SK-N-SH (cell line): ENCODE results near the gene ACVR1B. TPM values are rescaled to one million over a fixed set of nuclear protein-coding genes. Genes with fewer than 3 reads are reported as not detected.

Experiments used
- CTCF ChIA-PET: fragments of 300-600, 350-600 bp; formaldehyde crosslinking; extraction: SDS; loops from one replicate; lab custom pipeline; 2021; lab: Yijun Ruan, JAX
- POLR2A ChIA-PET: fragments of 350-600 bp; sonication (Branson Sonifier 250); formaldehyde crosslinking; extraction: SDS; loops from one replicate; lab custom pipeline; 2020; ENCODE audit warnings: antibody characterized with exemption, inconsistent platforms; lab: Yijun Ruan, JAX
- DNase-seq: peaks from one replicate; pipeline ENCODE4 v3.0.0; 2012
- H2AFZ ChIP-seq: fragments of 200-600 bp; sonication (generic); 2 replicates; pipeline ENCODE4 v1.8.1; 2016; ENCODE audit warnings: antibody characterized with exemption, mild to moderate bottlenecking, low read depth
- H3F3A ChIP-seq: fragments of 200-600 bp; sonication (generic); replicated peaks from 2 replicates; pipeline ENCODE3; 2016; ENCODE audit warnings: antibody characterized with exemption, mild to moderate bottlenecking; ENCODE audit not compliant: insufficient read depth
- H3K27ac ChIP-seq, 2 experiments: fragments of 200-500 bp in 1 of 2; fragments of 200-600 bp in 1 of 2; sonication (Bioruptor generic) in 1 of 2; sonication (generic), shearing (Covaris generic) in 1 of 2; 2 replicates each; pipeline versions ENCODE4 v1.5.1 to v1.6.1; 2014 to 2016; ENCODE audit warnings: low read depth in 2 of 2, inconsistent platforms in 1 of 2, low read length in 1 of 2, mild to moderate bottlenecking in 1 of 2, mixed read lengths in 1 of 2
- H3K27me3 ChIP-seq: fragments of 200-600 bp; sonication (generic), shearing (Covaris generic); 2 replicates; pipeline ENCODE4 v1.6.1; 2016; ENCODE audit warnings: mixed run types; ENCODE audit not compliant: insufficient read depth
- H3K36me3 ChIP-seq, 2 experiments: fragments of 200-500 bp in 1 of 2; fragments of 200-600 bp in 1 of 2; sonication (Bioruptor generic) in 1 of 2; sonication (generic) in 1 of 2; replicated peaks in 1 of 2; 2 replicates each; pipeline versions ENCODE3 to v1.5.1; 2014 to 2016; ENCODE audit warnings: low read length in 1 of 2, mild to moderate bottlenecking in 1 of 2; ENCODE audit not compliant: insufficient read depth in 2 of 2, control insufficient read depth in 1 of 2
- H3K4me1 ChIP-seq, 2 experiments: fragments of 200-500 bp in 1 of 2; fragments of 200-600 bp in 1 of 2; sonication (Bioruptor generic) in 1 of 2; sonication (generic), shearing (Covaris generic) in 1 of 2; 2 replicates each; pipeline versions ENCODE4 v1.5.1 to v1.6.1; 2014 to 2016; ENCODE audit warnings: low read depth in 1 of 2, low read length in 1 of 2, mixed run types in 1 of 2; ENCODE audit not compliant: insufficient read depth in 2 of 2, control insufficient read depth in 1 of 2
- H3K4me2 ChIP-seq: fragments of 200-600 bp; sonication (generic), shearing (Covaris generic); 2 replicates; pipeline ENCODE4 v1.6.1; 2017; ENCODE audit warnings: mixed run types
- H3K4me3 ChIP-seq, 2 experiments: fragments of 200-500 bp in 1 of 2; fragments of 200-600 bp in 1 of 2; sonication (Bioruptor generic) in 1 of 2; sonication (generic), shearing (Covaris generic) in 1 of 2; 2 replicates each; pipeline versions ENCODE4 v1.5.1 to v1.8.1; 2014 to 2016; ENCODE audit warnings: low read depth in 2 of 2, inconsistent platforms in 1 of 2, low read length in 1 of 2, mild to moderate bottlenecking in 1 of 2, mixed read lengths in 1 of 2, moderate library complexity in 1 of 2
- H3K79me2 ChIP-seq: fragments of 200-600 bp; sonication (generic); 2 replicates; pipeline ENCODE4 v1.8.1; 2017; ENCODE audit warnings: mild to moderate bottlenecking; ENCODE audit not compliant: insufficient read depth
- H3K9ac ChIP-seq: fragments of 200-600 bp; sonication (generic); 2 replicates; pipeline ENCODE4 v1.6.1; 2017; ENCODE audit warnings: mixed run types
- H3K9me2 ChIP-seq: fragments of 200-600 bp; sonication (generic); 2 replicates; pipeline ENCODE4 v1.6.1; 2017; ENCODE audit warnings: mixed run types
- H3K9me3 ChIP-seq: fragments of 200-600 bp; sonication (generic); 2 replicates; pipeline ENCODE4 v1.6.1; 2017; ENCODE audit warnings: mixed run types, mild to moderate bottlenecking, moderate library complexity
- H4K20me1 ChIP-seq: fragments of 200-600 bp; sonication (generic); 2 replicates; pipeline ENCODE4 v1.6.1; 2017; ENCODE audit warnings: mild to moderate bottlenecking, mixed run types; ENCODE audit not compliant: insufficient read depth
- CTCF ChIP-seq: fragments of 200-600 bp; sonication (generic); IDR thresholded peaks from 2 replicates; pipeline ENCODE4 v1.6.1; 2017; ENCODE audit warnings: antibody characterized with exemption, mild to moderate bottlenecking, moderate library complexity
- ELF1 ChIP-seq: IDR thresholded peaks from 2 replicates; pipeline ENCODE4 v1.4.0; 2012
- EP300 ChIP-seq, 2 experiments: IDR thresholded peaks; 2 replicates each; pipeline versions ENCODE4 v1.4.0 to v1.6.1; 2012; ENCODE audit warnings: borderline replicate concordance in 1 of 2, low read depth in 1 of 2, low read length in 1 of 2
- GABPA ChIP-seq: IDR thresholded peaks from 2 replicates; pipeline ENCODE4 v1.4.0; 2012; ENCODE audit warnings: low read depth, mild to moderate bottlenecking
- GATA2 ChIP-seq: sonication (generic); formaldehyde crosslinking; IDR thresholded peaks from 2 replicates; pipeline ENCODE4 v1.5.0; 2020; ENCODE audit warnings: mild to moderate bottlenecking, missing genetic modification reagents
- JUND ChIP-seq: IDR thresholded peaks from 2 replicates; pipeline ENCODE4 v1.4.0; 2012
- MEF2A ChIP-seq: IDR thresholded peaks from 2 replicates; pipeline ENCODE4 v1.4.0; 2012; ENCODE audit warnings: low read depth, borderline replicate concordance
- MXI1 ChIP-seq: IDR thresholded peaks from 2 replicates; pipeline ENCODE4 v1.6.1; 2012; ENCODE audit warnings: mild to moderate bottlenecking, low read depth, low read length, improper control_type of control experiment
- RCOR1 ChIP-seq: fragments of 150-350 bp; IDR thresholded peaks from 2 replicates; pipeline ENCODE4 v1.6.1; 2017; ENCODE audit warnings: antibody characterized with exemption, low read length
- RXRA ChIP-seq: IDR thresholded peaks from 2 replicates; pipeline ENCODE4 v1.4.0; 2012; ENCODE audit warnings: low read depth, mild to moderate bottlenecking, borderline replicate concordance
- SIN3A ChIP-seq: IDR thresholded peaks from 2 replicates; pipeline ENCODE4 v1.6.1; 2012; ENCODE audit warnings: low read depth, mild to moderate bottlenecking, low read length, moderate library complexity, borderline replicate concordance
- SMC3 ChIP-seq: IDR thresholded peaks from 2 replicates; pipeline ENCODE4 v1.6.1; 2012; ENCODE audit warnings: low read depth, low read length, improper control_type of control experiment
- TCF12 ChIP-seq: IDR thresholded peaks from 2 replicates; pipeline ENCODE4 v1.4.0; 2012
- TEAD4 ChIP-seq: IDR thresholded peaks from 2 replicates; pipeline ENCODE4 v1.4.0; 2012; ENCODE audit warnings: mild to moderate bottlenecking, borderline replicate concordance; ENCODE audit not compliant: insufficient read depth
- ZBTB33 ChIP-seq: IDR thresholded peaks from 2 replicates; pipeline ENCODE4 v1.4.0; 2012; ENCODE audit warnings: low read depth, borderline replicate concordance
- WGBS: methylation state at CpG from one replicate; pipeline ENCODE4 v1.1.6; 2017; ENCODE audit warnings: low lambda C conversion rate; 5-methylcytosine and 5-hydroxymethylcytosine counted together
- polyA plus RNA-seq, 3 experiments: library from polyadenylated mRNA; depleted of rRNA; stranded (reverse); fragments of >200 nt; gene quantifications; 2 replicates each; pipeline ENCODE4 v1.2.3, GENCODE V29; 2012

Gene ACVR1B
- polyA plus RNA-seq, 1 of the 3 experiments (the other 2 are of a cell fraction), result 12.1 TPM

GRCh38 chr12:51910168-51910567 lies 41.3 kb upstream of the ACVR1B start:
- CTCF ChIA-PET, result interaction anchor here (1.1 to 6.0 kb wide), 7 partner anchors 12 to 115 kb away, joined by 3 to 23 read pairs (median 9); no protein-coding TSS in a partner anchor
- H3K4me1 ChIP-seq, result peaks cover 0 to 68% of the 10 kb centered on the region in 2 experiments; a peak in 2 of 4 replicates
- H3K9me2 ChIP-seq, result no peaks in the 10 kb centered on the region
- no peaks in the 10 kb centered on the region for H3K79me2 ChIP-seq
- TF ChIP-seq MXI1 (no peak), RCOR1 (no peak)
- no peak for DNase-seq
- no peak overlapping the region for H3K4me3 ChIP-seq
- peak overlapping the region in 1 of 2 experiments; percentile 84; a peak in 2 of 4 replicates for H3K27ac ChIP-seq
- H3K4me2 ChIP-seq, result no peak overlapping the region
- H3F3A ChIP-seq, result no peaks in the 10 kb centered on the region
- no peaks in the 10 kb centered on the region for H4K20me1 ChIP-seq
- no peaks in the 10 kb centered on the region for H3K9me3 ChIP-seq
- H3K36me3 ChIP-seq, result no peaks in the 10 kb centered on the region
- POLR2A ChIA-PET, result no interaction called here
- no peak overlapping the region for H3K9ac ChIP-seq
- WGBS, result 88% methylated on average over 5 of the region's 6 CpGs
- H3K27me3 ChIP-seq, result no peaks in the 10 kb centered on the region
- H2AFZ ChIP-seq, result no peak overlapping the region

GRCh38 chr12:51910691-51911090 lies 40.8 kb upstream of the ACVR1B start:
- 86% methylated on average over 3 of the region's 3 CpGs for WGBS
- H4K20me1 ChIP-seq, result no peaks in the 10 kb centered on the region
- H3K4me3 ChIP-seq, result no peak overlapping the region
- H3K9me2 ChIP-seq, result no peaks in the 10 kb centered on the region
- H3K9me3 ChIP-seq, result no peaks in the 10 kb centered on the region
- H3K36me3 ChIP-seq, result no peaks in the 10 kb centered on the region
- peak overlapping the region in 1 of 2 experiments; percentile 84; a peak in 2 of 4 replicates for H3K27ac ChIP-seq
- no peaks in the 10 kb centered on the region for H3K79me2 ChIP-seq
- no peak for TF ChIP-seq JUND
- no peak for TF ChIP-seq TEAD4
- TF ChIP-seq MXI1, result no peak
- no peak for TF ChIP-seq RCOR1
- no peak for TF ChIP-seq RXRA
- TF ChIP-seq CTCF, result no peak
- TF ChIP-seq ZBTB33, result no peak
- no peak for TF ChIP-seq SIN3A
- no peak for TF ChIP-seq ELF1
- TF ChIP-seq GABPA, result no peak
- no peak for TF ChIP-seq TCF12
- TF ChIP-seq MEF2A, result no peak
- TF ChIP-seq SMC3, result no peak
- no peak for TF ChIP-seq EP300 (IDR thresholded peaks at IDR 0.05; ENCODE audit: borderline replicate concordance in 1 of 2, low read depth in 1 of 2, low read length in 1 of 2)
- no peak for TF ChIP-seq GATA2 (CRISPR knock-in tag)
- H3F3A ChIP-seq, result no peaks in the 10 kb centered on the region
- CTCF ChIA-PET, result interaction anchor here (1.1 to 6.0 kb wide), 7 partner anchors 11 to 115 kb away, joined by 4 to 23 read pairs (median 10); no protein-coding TSS in a partner anchor
- DNase-seq, result peak; percentile 59
- no peak overlapping the region for H3K9ac ChIP-seq
- no peak overlapping the region for H3K4me2 ChIP-seq
- no peaks in the 10 kb centered on the region for H3K27me3 ChIP-seq
- H3K4me1 ChIP-seq, result peaks cover 0 to 68% of the 10 kb centered on the region in 2 experiments; a peak in 2 of 4 replicates
- POLR2A ChIA-PET, result no interaction called here
- no peak overlapping the region for H2AFZ ChIP-seq
